Erythroblast (primary cell): Measurements from ENCODE around the gene SIX1.
A peak's percentile ranks its signal among the peaks of the same experiment; 100 is the strongest.

Experiments
- DNase-seq, 2 experiments: peaks; one replicate each; lab custom pipeline; 2025; lab: John Stamatoyannopoulos, UW
- GATA1 ChIP-seq: IDR thresholded peaks from 2 replicates; pipeline ENCODE4 v1.6.1; 2011; ENCODE audit warnings: low read depth, mild to moderate bottlenecking, control low read depth, low read length, moderate library complexity
- POLR2A ChIP-seq: IDR thresholded peaks from 2 replicates; pipeline ENCODE4 v1.6.1; 2011; ENCODE audit warnings: mild to moderate bottlenecking, low read length

Gene SIX1

DNA sequence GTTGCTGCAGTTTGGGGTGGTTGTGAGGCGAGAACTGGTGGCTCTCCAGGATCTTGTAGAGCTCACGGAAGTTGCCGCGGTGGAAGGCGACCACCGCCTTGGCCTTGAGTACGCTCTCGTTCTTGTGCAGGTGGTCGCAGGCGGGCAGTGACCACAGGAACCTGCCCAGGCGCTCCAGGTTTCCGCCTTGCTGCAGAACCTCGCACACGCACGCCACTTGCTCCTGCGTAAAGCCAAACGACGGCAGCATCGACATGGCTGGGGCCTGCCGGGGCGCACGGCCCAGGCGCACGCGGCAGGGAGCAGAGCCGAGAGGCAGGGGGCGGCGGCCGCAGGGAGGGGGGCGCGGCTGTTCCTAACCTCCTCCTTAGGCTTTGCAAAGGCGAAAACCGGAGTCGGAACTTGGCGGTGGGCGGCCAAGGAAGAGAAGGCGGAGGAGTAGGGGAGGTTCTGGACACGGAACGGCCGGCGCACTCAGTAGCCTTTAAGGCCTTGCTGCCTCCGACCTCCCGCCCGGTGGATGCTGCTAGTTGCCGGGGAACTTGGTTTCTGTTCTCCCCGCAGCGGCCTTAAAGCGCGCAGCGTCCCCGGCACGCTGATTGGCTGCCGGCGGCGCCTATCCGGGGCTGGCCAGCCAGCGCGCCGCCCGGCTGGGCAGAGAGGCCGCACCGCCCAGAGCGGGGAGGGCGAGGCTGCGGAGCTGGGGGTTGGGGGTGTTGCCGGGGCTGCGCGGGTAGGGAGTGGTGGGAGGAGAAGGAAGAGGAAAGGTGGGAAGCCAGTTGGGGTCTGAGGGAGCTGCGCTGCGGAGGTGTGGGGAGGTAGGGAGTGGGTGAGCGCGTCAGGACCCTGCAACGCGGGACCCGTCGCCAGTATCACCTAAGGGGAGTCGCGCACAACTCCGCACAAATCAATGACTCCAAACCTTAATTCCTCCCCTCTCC lies at the start of gene SIX1:
SIX1 (minus strand) TSS at position 544 of the 941 bp plus-strand sequence; CDS start at position 256, 288 bp downstream.
- peak; percentile 48 to 61 for DNase-seq
- TF ChIP-seq GATA1 (no peak), POLR2A (no peak)

- no peak for DNase-seq
- no peak for TF ChIP-seq POLR2A
- no peak for TF ChIP-seq GATA1
These were observed 46.0 kb upstream of the SIX1 start for GRCh38 chr14:60695327-60695726.

GRCh38 chr14:60691383-60692113 lies 42.3 kb upstream of the SIX1 start:
- no peak for DNase-seq
- TF ChIP-seq GATA1: no peak
- TF ChIP-seq POLR2A: no peak

DNA sequence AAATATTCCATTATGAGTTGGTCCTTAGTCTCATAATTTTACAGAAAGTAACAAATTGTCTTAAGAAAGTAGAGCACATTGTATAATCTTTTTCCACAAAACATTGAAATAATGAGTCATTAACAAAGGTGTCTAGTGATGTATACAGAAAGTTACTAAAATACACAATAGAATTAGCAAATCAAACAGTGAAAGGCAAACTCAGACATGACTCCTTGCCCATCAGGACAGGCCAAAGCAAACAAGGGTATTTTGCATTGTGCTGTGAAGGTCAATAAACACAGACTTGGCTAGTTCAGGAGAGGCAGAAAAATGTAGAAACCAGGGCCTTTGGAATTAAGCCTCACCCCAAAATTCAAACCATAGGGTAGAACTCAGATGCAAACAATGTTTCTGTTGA lies 37.6 kb upstream of the SIX1 start:
- TF ChIP-seq GATA1: no peak
- no peak for TF ChIP-seq POLR2A
- no peak for DNase-seq

GRCh38 chr14:60684203-60684602 lies 34.9 kb upstream of the SIX1 start:
- no peak for DNase-seq
- TF ChIP-seq POLR2A: no peak
- no peak for TF ChIP-seq GATA1

DNA sequence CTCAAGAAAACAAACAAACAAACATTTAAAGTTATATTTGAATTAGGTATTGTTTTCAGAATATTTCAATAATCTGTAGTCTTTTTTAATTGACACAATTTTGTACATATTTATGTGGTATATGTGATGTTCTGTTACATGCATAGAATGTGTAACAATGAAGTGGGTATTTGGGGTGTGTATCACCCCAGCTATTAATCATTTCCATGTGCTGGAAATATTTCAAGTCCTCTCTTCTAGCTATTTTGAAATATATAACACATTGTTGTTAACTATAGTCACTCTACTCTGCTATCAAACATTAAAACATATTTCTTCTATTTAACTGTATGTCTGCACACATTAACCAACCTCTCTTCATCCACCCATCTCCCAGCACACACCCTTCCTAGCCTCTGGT lies 32.0 kb upstream of the SIX1 start:
- no peak for TF ChIP-seq GATA1
- DNase-seq: no peak

DNA sequence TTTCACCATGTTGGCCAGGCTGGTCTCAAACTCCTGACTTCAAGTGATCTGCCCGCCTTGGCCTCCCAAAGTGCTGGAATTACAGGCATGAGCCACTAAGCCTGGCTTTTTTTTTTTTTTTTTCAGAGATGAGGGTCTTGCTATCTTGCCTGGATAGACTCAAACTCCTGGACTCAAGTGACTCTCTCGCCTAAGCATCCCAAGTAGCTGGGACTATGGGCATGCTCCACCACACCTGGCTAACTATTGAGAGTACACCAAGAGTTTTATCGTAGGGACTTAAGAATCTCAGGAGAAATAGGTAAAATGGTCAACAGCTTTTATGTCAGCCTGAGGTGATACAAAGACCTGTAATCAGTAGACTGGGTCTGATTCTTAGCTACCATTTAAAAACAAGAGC lies 31.2 kb upstream of the SIX1 start:
- DNase-seq: no peak
- no peak for TF ChIP-seq POLR2A
- no peak for TF ChIP-seq GATA1

- no peak for DNase-seq
These were observed 30.4 kb upstream of the SIX1 start for GRCh38 chr14:60679566-60680258.

DNA sequence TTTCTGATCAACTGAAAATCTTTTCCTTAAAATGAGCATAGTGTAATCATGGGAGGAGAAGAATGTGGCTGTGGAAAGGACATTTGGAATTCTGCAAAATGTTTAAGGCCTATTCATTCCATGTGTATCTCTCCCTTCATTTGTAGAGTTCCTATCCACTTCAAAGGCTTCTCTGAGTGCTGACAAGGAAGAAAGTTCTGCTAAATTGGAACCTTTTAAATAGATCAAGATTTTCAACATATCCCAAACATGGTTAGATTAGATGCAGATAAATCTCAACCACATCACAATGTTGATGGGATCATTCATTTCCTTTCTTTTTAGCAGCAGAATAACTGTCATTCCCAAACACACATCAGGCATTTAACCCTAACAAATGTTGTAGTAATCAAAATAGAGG lies 28.4 kb upstream of the SIX1 start:
- DNase-seq: no peak
- TF ChIP-seq GATA1 (no peak), POLR2A (no peak)

More at GRCh38 chr14:60679566-60680258, 30.4 kb upstream of the SIX1 start:
- TF ChIP-seq GATA1 (no peak), POLR2A (no peak)

GRCh38 chr14:60670989-60671388 lies 21.7 kb upstream of the SIX1 start:
- no peak for DNase-seq
- no peak for TF ChIP-seq POLR2A
- TF ChIP-seq GATA1: no peak

- no peak for DNase-seq
- no peak for TF ChIP-seq GATA1
- TF ChIP-seq POLR2A: no peak
These were observed 19.3 kb upstream of the SIX1 start for GRCh38 chr14:60668431-60669112.

- DNase-seq: no peak
- TF ChIP-seq GATA1: no peak
- no peak for TF ChIP-seq POLR2A
These were observed 15.9 kb upstream of the SIX1 start for GRCh38 chr14:60665177-60665550.

DNA sequence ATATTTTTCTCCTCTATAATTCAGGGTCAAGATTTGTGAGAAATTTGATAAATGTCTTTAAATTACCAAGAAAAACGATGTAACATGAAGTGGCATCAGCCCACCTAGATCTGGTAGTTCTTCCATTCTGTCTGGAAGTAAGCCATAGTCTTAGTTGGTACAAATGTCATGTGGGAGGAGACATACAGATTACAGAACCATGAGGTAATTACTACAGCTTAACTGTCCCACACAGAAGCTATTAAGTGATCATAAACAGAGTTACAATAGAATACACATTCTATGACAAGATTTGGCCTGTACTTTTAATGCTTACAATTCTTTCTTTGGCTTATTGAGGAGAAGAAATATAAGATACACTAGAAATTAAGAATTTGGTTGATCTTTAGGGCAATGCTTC lies 13.7 kb upstream of the SIX1 start:
- no peak for TF ChIP-seq POLR2A
- TF ChIP-seq GATA1: no peak
- DNase-seq: no peak
